ENCODE results near the gene NUFIP1.

NUFIP1 gene

GRCh38 chr13:44938854-44939253 lies 50.4 kb downstream of the NUFIP1 start:
- DNase-seq (ENCODE audit: low spot score) (no peak), ATAC-seq (ENCODE audit: low read depth) (no peak)
- Histone ChIP-seq H3K4me1 (ENCODE audit: insufficient read depth, poor library complexity, severe bottlenecking) (peaks cover 17% of the 10 kb centered on the region), H3K27ac (ENCODE audit: poor library complexity, severe bottlenecking) (no peak overlapping the region), H3K27me3 (ENCODE audit: insufficient read depth, poor library complexity, severe bottlenecking) (no peaks in the 10 kb centered on the region), H3K36me3 (ENCODE audit: low read depth) (peaks cover 15% of the 10 kb centered on the region), H3K4me3 (ENCODE audit: severe bottlenecking) (no peak overlapping the region), H3K9me3 (ENCODE audit: severe bottlenecking) (no peaks in the 10 kb centered on the region)
- no peak for TF ChIP-seq CTCF (IDR thresholded peaks at IDR 0.05; ENCODE audit: poor library complexity, severe bottlenecking)

GRCh38 chr13:44936246-44936645 lies 53.0 kb downstream of the NUFIP1 start:
- H3K4me3 ChIP-seq (ENCODE audit: severe bottlenecking) = no peak overlapping the region
- peaks cover 35% of the 10 kb centered on the region for H3K4me1 ChIP-seq (ENCODE audit: insufficient read depth, poor library complexity, severe bottlenecking)
- H3K27me3 ChIP-seq (ENCODE audit: insufficient read depth, poor library complexity, severe bottlenecking) = no peaks in the 10 kb centered on the region
- H3K9me3 ChIP-seq (ENCODE audit: severe bottlenecking) = no peaks in the 10 kb centered on the region
- H3K36me3 ChIP-seq (ENCODE audit: low read depth) = peaks cover 4% of the 10 kb centered on the region; the same call in 1 of the 2 replicates
- DNase-seq (ENCODE audit: low spot score) (no peak), ATAC-seq (ENCODE audit: low read depth) (no peak)
- no peak overlapping the region for H3K27ac ChIP-seq (ENCODE audit: poor library complexity, severe bottlenecking)
- no peak for TF ChIP-seq CTCF (IDR thresholded peaks at IDR 0.05; ENCODE audit: poor library complexity, severe bottlenecking)

- Histone ChIP-seq H3K27ac (ENCODE audit: poor library complexity, severe bottlenecking) (peak overlapping the region; percentile 61), H3K36me3 (ENCODE audit: low read depth) (no peaks in the 10 kb centered on the region), H3K9me3 (ENCODE audit: severe bottlenecking) (no peaks in the 10 kb centered on the region), H3K4me1 (ENCODE audit: insufficient read depth, poor library complexity, severe bottlenecking) (peaks cover 35% of the 10 kb centered on the region), H3K27me3 (ENCODE audit: insufficient read depth, poor library complexity, severe bottlenecking) (no peaks in the 10 kb centered on the region), H3K4me3 (ENCODE audit: severe bottlenecking) (no peak overlapping the region)
- DNase-seq (ENCODE audit: low spot score) (no peak), ATAC-seq (ENCODE audit: low read depth) (peak; percentile 43; the same call in 1 of the 3 replicates)
- no peak for TF ChIP-seq CTCF (IDR thresholded peaks at IDR 0.05; ENCODE audit: poor library complexity, severe bottlenecking)
Measured at GRCh38 chr13:44934724-44935123, 54.5 kb downstream of the NUFIP1 start.

DNA sequence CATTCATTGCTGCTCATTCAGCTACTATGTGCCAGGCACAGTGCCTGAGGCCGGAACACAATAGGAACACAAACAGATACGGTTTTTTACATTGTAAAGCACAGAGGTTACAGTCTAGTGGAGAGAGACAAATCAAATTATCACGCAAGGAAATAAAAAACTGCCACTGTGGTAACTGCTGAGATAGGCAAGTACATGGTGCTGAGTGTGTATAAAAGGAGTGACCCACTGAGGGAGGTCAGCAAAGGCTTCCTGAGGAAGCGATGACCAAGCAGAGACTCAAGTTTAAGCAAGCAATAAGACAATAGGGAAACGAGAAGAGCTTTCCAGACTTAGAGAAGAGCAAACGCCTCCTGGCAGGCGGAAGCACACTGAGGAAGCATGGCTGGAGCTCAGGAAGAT lies 56.4 kb downstream of the NUFIP1 start:
- no peaks in the 10 kb centered on the region for H3K27me3 ChIP-seq (ENCODE audit: insufficient read depth, poor library complexity, severe bottlenecking)
- no peak for TF ChIP-seq CTCF (IDR thresholded peaks at IDR 0.05; ENCODE audit: poor library complexity, severe bottlenecking)
- ATAC-seq (ENCODE audit: low read depth) (peak; percentile 59), DNase-seq (ENCODE audit: low spot score) (no peak)
- peak overlapping the region; percentile 61 for H3K27ac ChIP-seq (ENCODE audit: poor library complexity, severe bottlenecking)
- no peaks in the 10 kb centered on the region for H3K36me3 ChIP-seq (ENCODE audit: low read depth)
- no peaks in the 10 kb centered on the region for H3K9me3 ChIP-seq (ENCODE audit: severe bottlenecking)
- H3K4me3 ChIP-seq (ENCODE audit: severe bottlenecking) = no peak overlapping the region
- H3K4me1 ChIP-seq (ENCODE audit: insufficient read depth, poor library complexity, severe bottlenecking) = peaks cover 35% of the 10 kb centered on the region

DNA sequence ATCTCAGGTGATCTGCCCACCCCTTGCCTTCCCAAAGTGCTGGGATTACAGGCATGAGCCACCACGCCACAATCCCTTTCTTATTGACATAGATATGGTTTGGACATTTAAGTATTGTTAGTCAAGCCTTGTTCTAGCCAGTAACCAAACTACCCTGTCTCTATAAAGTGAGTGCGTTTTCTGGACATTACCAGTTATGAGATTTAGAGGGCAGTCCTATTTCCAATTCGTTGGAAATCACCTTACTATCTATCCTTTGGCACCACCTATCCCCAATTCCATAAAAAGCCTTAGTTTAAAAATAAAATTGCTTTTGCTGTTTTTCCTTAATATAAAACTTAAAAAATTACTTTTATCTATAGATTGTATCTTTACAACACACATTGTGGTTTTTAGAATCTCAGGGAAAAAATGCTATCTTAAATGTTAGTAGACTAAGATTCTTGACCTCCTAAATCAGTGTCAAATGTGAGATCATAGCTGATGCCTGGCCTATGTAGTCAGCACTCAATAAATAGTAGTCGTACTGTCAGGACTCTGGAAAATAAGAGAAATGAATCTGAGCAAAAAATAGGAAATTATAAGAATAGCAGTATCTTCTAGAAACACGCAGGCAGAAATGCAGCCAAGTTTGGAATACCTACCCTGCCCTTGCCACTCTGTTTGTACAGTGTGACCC lies 57.0 kb downstream of the NUFIP1 start:
- peaks cover 35% of the 10 kb centered on the region for H3K4me1 ChIP-seq (ENCODE audit: insufficient read depth, poor library complexity, severe bottlenecking)
- H3K9me3 ChIP-seq (ENCODE audit: severe bottlenecking) = no peaks in the 10 kb centered on the region
- H3K27me3 ChIP-seq (ENCODE audit: insufficient read depth, poor library complexity, severe bottlenecking) = no peaks in the 10 kb centered on the region
- peak overlapping the region; percentile 61 for H3K27ac ChIP-seq (ENCODE audit: poor library complexity, severe bottlenecking)
- no peak for TF ChIP-seq CTCF (IDR thresholded peaks at IDR 0.05; ENCODE audit: poor library complexity, severe bottlenecking)
- H3K4me3 ChIP-seq (ENCODE audit: severe bottlenecking) = no peak overlapping the region
- no peaks in the 10 kb centered on the region for H3K36me3 ChIP-seq (ENCODE audit: low read depth)
- ATAC-seq (ENCODE audit: low read depth) = 0 out of 3 replicates have a peak, but pooled peaks have one; percentile 22
- no peak for DNase-seq (ENCODE audit: low spot score)
